DMS153 treated with DMSO at 0.1 percent for 48 hours (cell line): ENCODE results near the gene TET1.
"Not testable (repeated sequence)": the region's sequence is repeated elsewhere in the genome, so short reads cannot be mapped to it uniquely, and the experiment has no call there.

Experiments used
- DNase-seq: peaks from one replicate; lab custom pipeline; 2025; ENCODE audit not compliant: unreplicated experiment; lab: John Stamatoyannopoulos, UW

TET1 gene

DNA sequence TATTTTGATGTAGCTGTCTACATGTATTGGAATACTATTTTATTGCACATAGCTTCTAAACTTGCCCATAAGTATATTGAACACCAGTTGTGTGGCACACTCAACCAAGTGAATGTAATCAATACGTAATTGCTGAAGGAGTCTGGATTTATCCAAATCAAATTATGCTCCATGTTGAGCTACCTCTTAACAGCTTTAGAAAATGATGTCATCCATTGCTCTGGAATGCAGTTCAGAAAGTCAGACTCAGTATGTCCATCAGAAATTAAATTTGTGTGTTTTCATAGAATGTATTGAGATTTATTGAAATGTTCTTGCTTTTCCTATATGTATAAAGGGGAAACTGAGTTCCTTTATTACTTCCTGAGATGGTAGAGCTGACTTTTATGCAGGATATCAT, 135.9 kb downstream of the TET1 start:
- DNase-seq = no peak

DNA sequence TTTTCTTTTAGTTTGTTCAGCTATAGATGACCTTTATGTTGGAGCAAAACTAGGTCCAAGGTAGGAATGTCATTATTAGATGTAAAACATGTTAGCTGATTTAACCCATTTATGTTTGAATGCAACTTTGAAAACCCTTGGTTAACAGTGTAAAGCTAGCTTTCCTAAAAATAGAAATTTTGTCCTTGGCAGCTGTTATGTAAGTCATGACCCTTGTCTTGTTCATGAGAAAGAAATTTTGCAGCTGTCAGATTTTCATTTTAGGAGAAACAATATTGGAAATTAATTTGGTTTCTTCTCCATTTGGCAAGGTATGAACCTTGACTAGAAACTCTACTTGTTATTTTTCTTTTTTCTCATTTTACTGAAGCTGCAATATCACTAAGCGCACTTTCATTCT, 137.0 kb downstream of the TET1 start:
- DNase-seq = no peak

DNA sequence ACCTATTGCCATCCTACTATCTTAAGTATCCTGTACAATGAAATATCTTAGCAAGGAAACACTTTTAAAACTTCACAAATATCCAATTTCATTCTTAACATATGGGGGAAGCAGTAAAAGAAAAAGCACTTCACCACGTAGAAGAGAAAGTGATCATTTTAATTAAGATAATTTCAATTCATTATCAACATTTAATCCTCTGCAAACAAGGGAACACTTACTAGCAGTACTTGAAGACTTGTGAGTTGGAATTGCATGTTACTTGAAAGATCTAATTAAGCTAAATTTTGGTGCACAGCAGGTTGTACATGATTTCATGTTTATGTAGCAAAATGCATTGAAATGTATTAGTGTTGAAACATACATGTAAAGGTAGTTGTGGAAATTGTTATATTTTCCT, 140.1 kb downstream of the TET1 start:
- no peak for DNase-seq

DNA sequence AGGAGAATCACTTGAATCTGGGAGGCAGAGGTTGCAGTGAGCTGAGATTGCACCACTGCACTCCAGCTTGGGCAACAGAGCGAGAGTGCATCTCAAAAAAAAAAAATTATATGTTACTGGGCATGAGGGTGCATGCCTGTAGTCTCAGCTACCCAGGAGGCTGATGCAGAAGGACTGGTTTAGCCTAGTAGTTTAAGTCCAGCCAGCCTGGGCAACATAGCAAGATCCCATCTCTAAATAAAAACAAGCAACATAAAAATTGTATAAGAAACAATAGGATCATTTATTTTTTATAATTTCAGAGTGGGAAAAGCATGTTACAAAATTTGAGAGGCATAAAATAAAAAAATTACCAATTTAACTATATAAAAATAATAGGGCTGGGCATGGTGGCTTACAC, 145.4 kb downstream of the TET1 start:
- DNase-seq = no peak

DNA sequence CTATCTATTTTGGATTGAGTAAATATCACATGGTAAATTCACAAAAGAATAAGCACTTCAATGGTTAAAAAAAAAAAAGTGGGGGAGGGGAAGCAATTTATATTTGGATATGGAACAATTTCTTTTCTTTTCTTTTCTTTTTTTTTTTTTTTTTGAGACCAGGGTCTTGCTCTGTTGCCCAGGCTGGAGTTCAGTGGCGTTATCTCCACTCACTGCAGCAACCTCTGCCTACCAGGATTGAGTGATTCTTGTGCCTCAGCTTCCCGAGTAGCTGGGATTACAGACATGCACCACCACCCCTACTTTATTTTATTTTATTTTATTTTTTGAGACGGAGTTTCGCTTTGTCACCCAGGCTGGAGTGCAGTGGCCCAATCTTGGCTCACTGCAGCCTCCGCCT, 148.8 kb downstream of the TET1 start:
- DNase-seq = not testable (repeated sequence)

DNA sequence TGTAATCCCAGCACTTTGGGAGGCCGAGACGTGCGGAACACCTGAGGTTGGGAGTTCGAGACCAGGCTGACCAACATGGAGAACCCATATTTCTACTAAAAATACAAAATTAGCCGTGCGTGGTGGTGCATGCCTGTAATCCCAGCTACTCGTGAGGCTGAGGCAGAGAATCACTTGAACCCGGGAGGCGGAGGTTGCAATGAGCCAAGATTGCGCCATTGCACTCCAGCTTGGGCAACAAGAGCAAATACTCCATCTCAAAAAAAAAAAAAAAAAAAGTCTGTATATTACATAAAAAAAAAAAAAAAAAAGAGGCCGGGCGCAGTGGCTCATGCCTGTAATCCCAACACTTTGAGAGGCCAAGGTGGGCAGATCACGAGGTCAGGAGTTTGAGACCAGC, 152.9 kb downstream of the TET1 start:
- DNase-seq = not testable (repeated sequence)

DNA sequence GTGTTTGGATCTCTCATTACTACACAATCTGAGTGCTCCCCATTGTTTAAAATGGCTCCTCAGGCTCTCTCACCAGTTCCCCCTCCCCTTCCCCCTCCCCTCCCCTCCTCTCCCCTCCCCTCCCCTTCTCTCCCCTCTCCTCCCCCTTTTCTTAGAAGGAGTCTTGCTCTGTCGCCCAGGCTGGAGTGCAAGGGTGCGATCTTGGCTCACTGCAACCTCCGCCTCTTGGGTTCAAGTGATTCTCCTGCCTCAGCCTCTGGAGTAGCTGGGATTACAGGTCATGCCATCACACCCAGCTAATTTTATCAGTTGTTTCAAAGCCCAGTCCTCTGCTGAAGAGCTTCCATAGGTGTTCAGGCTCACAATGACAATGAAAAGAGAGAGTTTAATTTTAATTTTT, 157.3 kb downstream of the TET1 start:
- no peak for DNase-seq

DNA sequence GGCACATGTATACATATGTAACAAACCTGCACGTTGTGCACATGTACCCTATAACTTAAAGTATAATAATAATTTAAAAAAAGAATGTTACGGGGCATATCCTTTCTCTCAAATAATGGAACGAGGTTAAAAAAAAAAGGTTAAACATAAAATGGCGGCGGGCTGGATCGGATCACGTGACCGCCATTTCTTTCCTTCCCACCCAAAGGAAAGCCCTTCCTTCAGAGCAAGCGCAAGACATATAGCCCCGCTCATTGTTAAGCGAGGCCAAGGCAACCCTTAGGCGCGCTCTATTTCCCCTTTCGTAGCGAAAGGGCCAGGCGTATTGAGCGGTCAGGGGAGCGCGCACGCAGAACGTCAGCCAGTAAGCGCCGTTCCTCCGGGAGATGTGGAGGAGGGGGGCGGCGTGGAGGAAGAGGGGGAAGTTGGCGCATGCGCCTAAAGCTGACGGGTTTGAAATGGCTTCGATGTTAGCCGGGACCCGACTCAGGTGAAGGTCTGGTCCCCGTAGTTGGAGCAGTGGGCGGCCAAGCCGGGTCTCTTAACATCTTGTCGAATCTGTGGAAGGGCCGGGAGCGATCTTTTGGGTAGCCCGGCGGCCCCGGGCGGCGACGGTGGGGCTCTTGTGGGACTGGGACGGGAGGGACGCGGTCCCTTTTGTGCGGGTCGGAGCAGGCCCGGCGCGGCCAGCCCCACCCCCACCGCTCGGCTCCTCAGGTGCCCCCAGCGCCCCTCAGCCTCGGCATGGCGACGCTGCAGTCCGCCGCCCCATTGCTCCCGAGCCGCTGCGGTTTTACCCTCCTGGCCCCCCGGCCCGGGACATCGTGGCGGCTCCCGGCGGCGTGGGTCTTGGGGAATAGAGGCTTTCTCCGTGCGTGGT, 160.9 kb downstream of the TET1 start, which contains the start of gene CCAR1:
Gene CCAR1 (plus strand): TSS at position 447 of the 880 bp plus-strand sequence. CDS start 1,266 bp downstream, outside the sequence.
- DNase-seq = peak; percentile 98

DNA sequence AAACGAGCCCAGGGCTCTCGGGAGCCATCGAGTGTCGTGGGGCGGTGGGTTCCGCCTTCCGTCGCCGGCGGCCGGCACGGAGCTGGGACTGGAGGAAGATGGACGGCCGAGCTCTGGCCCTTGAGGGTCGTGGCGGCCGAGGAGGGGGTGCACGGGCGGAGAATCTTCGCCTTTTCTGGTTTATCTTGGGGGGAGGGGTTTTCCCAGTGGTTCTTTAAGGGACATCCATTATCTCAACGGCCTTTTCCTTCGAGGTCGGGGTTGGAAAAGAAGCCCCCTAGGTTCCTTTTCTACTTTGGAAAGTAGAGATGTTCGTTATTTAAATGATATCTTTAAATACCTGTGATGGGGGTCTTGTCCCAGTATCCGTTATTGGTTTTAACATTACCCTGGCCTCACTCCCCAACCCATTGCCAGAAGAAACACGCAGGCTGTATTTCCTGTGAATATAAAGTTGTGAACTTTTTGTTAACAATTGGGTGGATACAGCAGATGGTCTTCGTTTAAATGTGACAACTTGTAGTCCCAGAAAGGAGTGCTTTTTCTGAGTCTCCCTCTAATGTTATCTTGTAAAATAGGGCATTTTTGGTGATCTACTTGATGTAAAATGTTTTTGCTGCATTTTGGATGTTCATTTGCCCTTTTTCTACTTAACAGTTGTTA, 161.7 kb downstream of the TET1 start:
- no peak for DNase-seq

DNA sequence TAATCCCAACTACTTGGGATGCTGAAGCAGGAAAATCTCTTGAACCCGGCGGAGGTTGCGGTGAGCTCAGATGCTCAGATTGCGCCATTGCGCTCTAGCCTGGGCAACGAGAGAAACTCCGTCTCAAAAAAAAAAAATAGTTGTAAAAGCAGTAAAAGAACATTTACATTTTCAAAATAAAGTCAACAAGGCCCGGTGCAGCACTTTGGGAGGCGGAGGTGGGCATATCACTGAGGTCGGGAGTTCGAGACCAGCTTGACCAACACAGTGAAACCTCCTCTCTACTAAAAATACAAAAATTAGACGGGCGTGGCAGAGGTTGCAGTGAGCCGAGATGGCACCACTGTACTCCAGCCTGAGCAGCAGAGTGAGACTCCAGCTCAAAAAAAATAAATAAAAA, 164.9 kb downstream of the TET1 start:
- no peak for DNase-seq

DNA sequence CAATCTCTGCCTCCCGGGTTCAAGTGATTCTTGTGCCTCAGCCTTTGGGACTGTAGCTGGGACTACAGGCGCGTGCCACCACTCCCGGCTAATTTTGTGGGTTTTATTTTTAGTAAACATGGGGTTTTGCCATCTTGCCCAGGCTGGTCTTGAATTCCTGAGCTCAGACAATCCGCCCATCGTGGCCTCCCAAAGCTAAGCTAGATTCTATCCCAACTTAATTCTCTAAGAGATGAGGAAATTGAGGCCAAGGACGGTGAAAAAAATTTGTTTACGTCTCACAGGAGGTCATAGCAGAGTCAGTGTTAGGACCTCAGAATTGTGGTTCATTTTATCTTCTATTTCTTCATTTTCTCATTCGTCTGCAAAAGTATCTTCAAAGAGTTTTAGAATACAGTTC, 167.0 kb downstream of the TET1 start:
- DNase-seq = no peak

DNA sequence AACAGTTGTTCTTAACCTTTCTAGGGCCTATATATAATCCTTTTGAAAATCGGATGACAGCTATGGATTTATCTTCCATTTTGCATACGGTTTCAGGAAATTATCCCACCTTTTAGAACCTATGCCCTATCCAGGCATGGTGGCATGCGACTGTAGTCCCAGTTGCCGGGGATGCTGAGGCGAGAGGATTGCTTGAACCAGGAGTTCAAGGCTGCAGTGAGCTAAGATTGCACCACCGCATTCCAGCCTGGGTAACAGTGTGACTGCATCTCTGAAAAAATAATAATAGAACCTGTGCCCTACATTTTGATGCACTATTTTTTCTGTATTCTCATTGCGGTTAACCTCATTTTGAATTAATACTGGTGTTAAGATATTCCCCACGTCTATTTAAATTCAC, 172.5 kb downstream of the TET1 start:
- no peak for DNase-seq

DNA sequence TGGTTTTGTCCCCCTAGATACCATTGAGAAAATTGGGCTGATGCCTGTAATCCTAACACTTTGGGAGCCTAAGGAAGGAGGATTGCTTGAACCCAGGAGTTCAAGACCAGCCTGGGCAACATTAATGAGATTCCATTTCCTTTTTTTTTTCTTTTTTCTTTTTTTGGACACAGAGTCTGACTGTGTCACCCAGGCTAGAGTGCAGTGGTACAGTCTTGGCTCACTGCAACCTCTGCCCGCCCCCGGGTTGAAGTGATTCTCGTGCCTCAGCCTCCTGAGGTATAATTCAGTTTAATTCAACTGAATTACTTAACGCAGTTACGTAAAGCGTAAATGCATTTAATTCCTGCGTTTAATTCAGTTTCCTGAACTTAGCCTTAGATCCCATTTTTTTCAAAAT, 174.2 kb downstream of the TET1 start:
- DNase-seq = no peak

DNA sequence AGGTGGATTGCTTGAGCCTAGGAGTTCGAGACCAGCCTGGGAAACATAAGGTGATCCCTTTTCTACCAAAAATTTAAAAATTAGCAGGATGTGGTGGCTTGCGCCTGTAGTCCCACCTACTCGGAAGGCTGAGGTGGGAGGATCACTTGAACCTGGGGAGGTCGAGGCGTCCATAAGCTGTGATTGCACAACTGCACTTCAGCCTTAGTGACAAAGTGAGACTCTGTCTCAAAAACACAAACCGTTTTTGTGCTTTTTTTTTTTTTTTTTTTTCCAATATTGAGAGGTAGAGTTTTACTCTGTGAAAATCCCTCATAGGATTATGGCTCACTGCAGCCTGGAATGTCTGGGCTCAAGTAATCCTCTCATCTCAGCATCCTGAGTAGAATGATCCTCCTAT, 175.0 kb downstream of the TET1 start:
- no peak for DNase-seq

DNA sequence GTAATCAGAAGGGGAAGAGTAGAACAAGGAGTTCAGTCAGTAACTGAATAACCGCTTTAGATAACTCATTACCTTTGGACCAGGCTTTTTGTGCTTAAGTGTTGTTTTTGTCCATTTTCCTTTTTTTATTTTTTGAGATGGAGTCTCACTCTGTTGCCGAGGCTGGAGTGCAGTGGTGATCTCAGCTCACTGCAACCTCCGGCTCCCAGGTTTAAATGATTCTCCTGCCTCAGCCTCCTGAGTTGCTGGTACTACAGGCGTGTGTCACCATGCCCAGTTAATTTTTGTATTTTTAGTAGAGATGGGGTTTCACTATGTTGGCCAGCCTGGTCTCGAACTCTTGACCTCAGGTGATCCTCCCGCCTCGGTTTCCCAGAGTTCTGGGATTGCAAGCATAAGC, 175.6 kb downstream of the TET1 start:
- DNase-seq = not testable (repeated sequence)

DNA sequence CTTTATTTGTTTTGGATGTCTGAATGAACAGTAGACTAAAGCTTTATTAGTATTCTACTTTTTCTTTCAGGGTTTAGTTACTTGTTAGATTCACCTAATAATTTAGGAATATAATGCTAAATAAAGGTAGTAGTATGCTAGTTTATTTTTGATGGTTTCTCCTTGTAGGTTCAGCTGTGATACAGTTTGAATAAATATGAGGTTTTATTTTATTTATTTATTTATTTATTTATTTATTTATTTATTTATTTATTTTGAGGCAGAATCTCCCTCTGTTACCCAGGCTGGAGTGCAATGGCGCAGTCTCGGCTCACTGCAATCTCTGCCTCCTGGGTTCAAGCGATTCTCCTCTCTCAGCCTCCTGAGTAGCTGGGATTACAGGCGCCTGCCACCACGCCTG, 180.5 kb downstream of the TET1 start:
- DNase-seq = not testable (repeated sequence)

DNA sequence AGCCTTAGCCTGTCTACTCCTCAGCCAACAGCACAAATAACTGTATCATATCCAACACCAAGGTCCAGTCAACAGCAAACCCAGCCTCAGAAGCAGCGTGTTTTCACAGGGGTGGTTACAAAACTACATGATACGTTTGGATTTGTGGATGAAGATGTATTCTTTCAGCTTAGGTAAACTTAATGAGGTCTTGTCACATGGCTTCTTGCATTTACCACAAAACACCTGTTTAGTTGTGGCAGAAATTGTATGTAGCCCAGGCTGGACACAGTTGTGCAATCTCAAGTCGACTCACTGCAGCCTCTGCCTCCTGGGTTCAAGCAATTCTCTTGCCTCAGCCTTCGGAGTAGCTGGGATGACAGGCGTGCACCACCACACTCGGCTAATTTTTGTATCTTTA, 182.3 kb downstream of the TET1 start:
- DNase-seq = no peak
